ACC112 (cell line): Measurements from ENCODE around the gene DAB1.

Experiments used
- H2AFZ ChIP-seq: fragments of 200-600 bp; sonication (generic); one replicate; pipeline ENCODE4 v1.6.0; 2017; ENCODE audit warnings: antibody characterized with exemption, low read length; ENCODE audit not compliant: unreplicated experiment
- H3K27ac ChIP-seq: fragments of 200-600 bp; sonication (generic); 2 replicates; pipeline ENCODE4 v1.5.1; 2014; ENCODE audit warnings: low read depth, mild to moderate bottlenecking, antibody characterized with exemption, low read length, moderate library complexity
- H3K27me3 ChIP-seq: fragments of 200-600 bp; sonication (generic); 2 replicates; pipeline ENCODE4 v1.6.1; 2014; ENCODE audit warnings: mild to moderate bottlenecking, antibody characterized with exemption, low read length, moderate library complexity, mixed read lengths; ENCODE audit not compliant: insufficient read depth
- H3K36me3 ChIP-seq: fragments of 200-600 bp; sonication (generic); 2 replicates; pipeline ENCODE4 v1.6.1; 2016; ENCODE audit warnings: mild to moderate bottlenecking, antibody characterized with exemption, low read length, moderate library complexity, mixed read lengths; ENCODE audit not compliant: insufficient read depth
- H3K4me1 ChIP-seq: fragments of 200-600 bp; sonication (generic); one replicate; pipeline ENCODE4 v1.6.1; 2016; ENCODE audit warnings: low read length, mixed read lengths; ENCODE audit not compliant: insufficient read depth, unreplicated experiment, control insufficient read depth
- H3K4me3 ChIP-seq: fragments of 200-600 bp; sonication (generic); 2 replicates; pipeline ENCODE4 v1.5.1; 2014; ENCODE audit warnings: mild to moderate bottlenecking, low read depth, low read length
- H3K79me2 ChIP-seq: fragments of 200-600 bp; sonication (generic); one replicate; pipeline ENCODE4 v1.6.0; 2016; ENCODE audit warnings: low read length; ENCODE audit not compliant: control insufficient read depth, unreplicated experiment, insufficient read depth

DAB1 gene

DNA sequence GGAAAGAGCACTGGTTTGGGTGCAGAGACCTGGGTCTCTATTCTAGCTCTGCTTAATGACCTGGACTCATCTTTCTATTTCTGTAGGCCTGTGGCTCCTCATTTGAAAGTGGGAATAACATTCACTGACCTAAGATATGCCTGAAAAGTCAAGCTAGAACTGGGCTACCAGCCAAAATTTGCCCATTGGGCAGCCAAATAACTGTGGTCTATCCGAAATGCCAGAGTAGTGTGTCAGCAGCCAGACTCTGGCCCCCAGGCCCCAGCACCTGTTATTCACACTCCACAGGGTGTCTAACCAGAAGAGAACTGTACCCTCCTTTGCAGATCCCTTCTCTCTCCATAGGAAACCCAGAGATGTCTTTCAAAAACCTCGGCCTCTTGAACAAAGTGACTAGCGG is 12.6 kb downstream of the DAB1 start:
- H3K4me1 ChIP-seq, result no peaks in the 10 kb centered on the region
- no peak overlapping the region for H3K27ac ChIP-seq
- no peaks in the 10 kb centered on the region for H3K36me3 ChIP-seq
- no peak overlapping the region for H2AFZ ChIP-seq
- no peak overlapping the region for H3K4me3 ChIP-seq
- H3K79me2 ChIP-seq, result no peaks in the 10 kb centered on the region
- H3K27me3 ChIP-seq, result peaks cover 16% of the 10 kb centered on the region; the same call in 1 of the 2 replicates

DNA sequence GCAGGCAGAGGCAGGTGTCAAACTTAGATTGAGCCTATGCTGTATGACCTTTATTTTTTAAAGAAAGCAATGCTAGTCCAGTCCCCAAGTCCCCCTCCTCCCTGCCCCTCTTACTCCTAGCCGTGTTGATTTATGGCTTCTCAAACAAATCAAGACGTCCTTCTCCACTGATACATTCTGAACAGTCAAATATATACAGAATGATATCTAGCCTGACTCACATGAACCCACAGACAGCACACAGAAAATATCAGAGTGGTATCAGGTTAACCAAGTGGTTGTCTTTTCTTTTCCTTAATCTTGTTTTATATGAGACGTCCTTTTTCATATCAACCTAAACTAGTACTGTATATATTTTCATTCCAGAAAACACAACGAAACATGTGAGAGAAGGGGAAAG is 13.4 kb downstream of the DAB1 start:
- no peaks in the 10 kb centered on the region for H3K36me3 ChIP-seq
- no peaks in the 10 kb centered on the region for H3K79me2 ChIP-seq
- H3K4me1 ChIP-seq, result no peaks in the 10 kb centered on the region
- no peak overlapping the region for H3K27ac ChIP-seq
- peaks cover 9% of the 10 kb centered on the region; the same call in 1 of the 2 replicates for H3K27me3 ChIP-seq
- H3K4me3 ChIP-seq, result no peak overlapping the region
- no peak overlapping the region for H2AFZ ChIP-seq

DNA sequence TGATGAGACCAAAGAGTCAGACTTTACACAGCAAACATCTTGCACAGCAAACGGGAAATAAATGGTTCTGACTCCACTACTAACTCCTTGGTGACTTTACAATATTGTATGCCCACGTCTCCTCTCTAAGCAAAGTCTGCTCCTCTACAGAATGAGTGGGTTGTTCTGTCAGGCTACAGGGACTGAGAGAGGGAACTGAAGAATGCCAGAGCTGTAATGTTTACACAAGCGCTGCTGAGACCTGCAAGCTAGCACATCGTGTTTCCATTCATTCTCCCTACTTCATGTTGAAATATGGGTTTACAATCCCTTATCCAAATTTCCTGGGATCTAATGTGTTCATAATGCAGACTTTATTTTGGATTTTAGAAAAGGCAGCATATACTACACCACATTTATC is 15.9 kb downstream of the DAB1 start:
- Histone ChIP-seq H3K79me2 (no peaks in the 10 kb centered on the region), H3K4me3 (no peak overlapping the region), H3K27ac (no peak overlapping the region), H3K4me1 (no peaks in the 10 kb centered on the region), H2AFZ (no peak overlapping the region), H3K27me3 (0 out of 2 replicates have a peak, but pooled peaks cover 4% of the 10 kb centered on the region), H3K36me3 (no peaks in the 10 kb centered on the region)

DNA sequence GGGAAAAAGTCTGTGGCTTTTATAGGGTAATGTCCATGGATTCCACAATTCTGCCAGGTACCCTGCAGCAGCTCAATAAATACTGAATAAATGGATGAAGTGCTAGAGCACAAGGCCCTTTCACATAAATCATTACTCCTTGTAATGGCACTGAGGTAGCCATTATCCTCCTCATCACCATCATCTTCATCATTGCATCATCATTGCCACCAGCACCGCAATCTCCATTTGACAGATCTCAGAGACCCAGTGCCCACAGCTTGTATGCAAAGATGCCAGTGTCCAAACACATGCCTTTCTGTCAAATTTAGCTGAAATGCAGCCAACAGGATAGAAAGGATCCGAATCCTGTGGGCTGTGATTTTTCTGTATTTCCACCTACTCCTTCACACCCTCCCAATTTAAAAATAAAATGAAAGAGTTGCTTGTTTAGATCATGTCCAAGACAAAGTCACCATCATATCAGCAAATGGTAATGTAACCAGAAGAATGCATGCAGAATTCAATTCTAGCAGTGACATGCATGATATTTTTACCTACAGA is 17.4 kb downstream of the DAB1 start:
- Histone ChIP-seq H3K79me2 (no peaks in the 10 kb centered on the region), H2AFZ (no peak overlapping the region), H3K36me3 (no peaks in the 10 kb centered on the region), H3K27ac (no peak overlapping the region), H3K4me3 (no peak overlapping the region), H3K4me1 (no peaks in the 10 kb centered on the region), H3K27me3 (0 out of 2 replicates have a peak, but pooled peaks cover 4% of the 10 kb centered on the region)

DNA sequence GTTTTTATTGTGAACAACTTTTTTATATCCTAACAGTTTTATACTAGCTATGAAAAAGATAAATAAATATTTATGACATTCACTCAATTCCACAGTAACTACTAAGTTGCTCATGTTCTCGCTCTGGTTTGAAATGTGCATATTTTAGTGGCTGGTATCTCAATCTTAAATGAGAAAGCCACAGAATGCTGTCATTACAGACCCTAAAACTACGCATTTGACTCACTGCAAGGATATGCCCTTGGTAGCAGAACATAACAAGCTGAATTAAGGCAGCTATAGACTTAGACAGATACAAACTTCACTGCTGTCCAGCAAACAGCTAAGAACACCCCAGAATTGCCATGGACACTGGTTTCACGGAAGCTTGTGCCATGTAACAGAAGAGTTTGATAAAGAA is 19.0 kb downstream of the DAB1 start:
- Histone ChIP-seq H3K27ac (no peak overlapping the region), H3K36me3 (no peaks in the 10 kb centered on the region), H3K4me1 (no peaks in the 10 kb centered on the region), H3K4me3 (no peak overlapping the region), H2AFZ (no peak overlapping the region), H3K79me2 (no peaks in the 10 kb centered on the region), H3K27me3 (0 out of 2 replicates have a peak, but pooled peaks cover 4% of the 10 kb centered on the region)

DNA sequence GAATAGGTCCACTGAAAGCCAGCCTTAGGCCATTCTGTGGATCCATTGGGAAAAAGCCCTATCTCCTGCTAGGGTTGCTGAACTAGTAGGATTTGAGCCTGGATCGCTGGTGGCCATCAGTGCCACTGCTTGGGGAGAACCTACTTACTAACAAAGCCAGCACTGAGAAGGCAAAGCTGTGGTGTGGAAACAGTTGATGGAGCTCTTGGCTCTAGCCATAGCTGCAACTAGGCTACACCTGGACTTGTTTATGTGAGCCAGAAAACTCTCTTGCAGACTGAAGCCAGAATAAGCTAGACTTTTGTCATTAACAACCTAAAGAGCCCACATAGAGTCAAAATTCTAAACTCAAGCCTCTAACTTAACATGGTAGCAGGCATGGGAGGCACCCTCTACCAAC is 20.7 kb downstream of the DAB1 start:
- no peak overlapping the region for H3K4me3 ChIP-seq
- H2AFZ ChIP-seq, result no peak overlapping the region
- no peaks in the 10 kb centered on the region for H3K79me2 ChIP-seq
- H3K27ac ChIP-seq, result no peak overlapping the region
- no peaks in the 10 kb centered on the region for H3K4me1 ChIP-seq
- H3K27me3 ChIP-seq, result 0 out of 2 replicates have a peak, but pooled peaks cover 4% of the 10 kb centered on the region
- H3K36me3 ChIP-seq, result no peaks in the 10 kb centered on the region

DNA sequence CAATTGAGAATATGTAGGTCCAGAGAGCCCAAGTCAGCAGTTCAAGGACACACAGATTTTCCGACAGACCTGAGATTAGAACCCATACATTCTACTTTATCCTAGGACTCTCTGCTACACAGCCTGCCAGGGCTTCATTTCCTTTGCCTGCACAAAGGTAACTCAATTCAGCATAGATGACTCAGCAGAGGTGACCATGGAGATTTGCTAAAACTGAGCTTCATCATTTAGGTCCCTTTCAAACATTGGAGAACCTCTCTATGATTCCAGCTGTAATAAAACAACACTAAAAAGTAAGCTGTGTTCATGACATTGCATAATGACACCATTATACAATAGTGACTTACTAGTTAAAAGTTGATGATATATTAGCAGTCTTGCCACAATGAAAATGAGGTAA is 22.2 kb downstream of the DAB1 start:
- H3K79me2 ChIP-seq, result no peaks in the 10 kb centered on the region
- no peaks in the 10 kb centered on the region for H3K36me3 ChIP-seq
- H2AFZ ChIP-seq, result no peak overlapping the region
- no peaks in the 10 kb centered on the region for H3K27me3 ChIP-seq
- no peak overlapping the region for H3K4me3 ChIP-seq
- no peak overlapping the region for H3K27ac ChIP-seq
- no peaks in the 10 kb centered on the region for H3K4me1 ChIP-seq

DNA sequence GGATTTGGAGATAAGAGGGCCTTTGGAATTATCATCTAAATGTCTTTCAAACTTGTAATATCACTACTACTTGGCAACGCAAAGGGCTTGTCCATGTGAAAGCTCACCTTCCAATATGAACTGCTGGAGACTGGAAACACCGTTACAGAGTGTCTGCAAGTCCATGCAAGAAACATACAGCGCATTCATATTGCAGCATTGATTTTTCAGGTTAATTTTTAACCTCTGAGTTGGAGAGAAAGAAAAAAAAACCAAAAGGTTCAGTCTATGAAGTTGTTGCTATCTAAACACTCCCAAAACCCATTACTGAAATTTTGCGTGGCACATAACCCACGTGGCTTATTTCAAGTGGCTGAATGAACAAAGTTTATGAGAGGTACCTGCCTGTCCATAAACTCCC is 23.8 kb downstream of the DAB1 start:
- H3K4me3 ChIP-seq, result no peak overlapping the region

DNA sequence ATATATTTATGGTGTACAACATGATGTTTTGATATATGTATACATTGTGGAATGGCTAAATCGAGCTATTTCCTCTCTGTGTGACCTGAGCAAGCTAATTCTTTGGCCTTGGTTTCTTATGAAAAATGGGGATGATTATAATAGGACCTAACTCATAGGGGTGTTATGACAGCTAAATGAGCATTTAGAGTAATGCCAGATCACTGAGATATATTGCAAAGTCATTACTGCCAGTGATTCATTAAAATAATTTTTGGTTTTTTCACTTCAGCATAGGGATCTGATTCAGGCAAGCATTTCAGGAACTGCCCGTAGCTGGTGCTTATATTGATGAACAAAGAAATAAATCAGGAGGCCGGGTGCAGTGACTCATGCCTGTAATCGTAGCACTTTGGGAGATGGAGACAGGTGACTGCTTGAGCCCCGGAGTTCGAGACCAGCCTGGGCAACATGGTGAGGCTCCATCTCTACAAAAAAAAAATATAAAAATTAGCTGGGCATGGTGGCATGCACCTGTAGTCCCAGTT is 30.7 kb downstream of the DAB1 start:
- Histone ChIP-seq H3K27me3 (0 out of 2 replicates have a peak, but pooled peaks cover 3% of the 10 kb centered on the region), H3K79me2 (no peaks in the 10 kb centered on the region), H3K27ac (no peak overlapping the region), H3K36me3 (no peaks in the 10 kb centered on the region), H3K4me1 (no peaks in the 10 kb centered on the region), H2AFZ (no peak overlapping the region), H3K4me3 (no peak overlapping the region)

More for the DNA sequence above, 23.8 kb downstream of the DAB1 start:
- no peak overlapping the region for H2AFZ ChIP-seq
- no peaks in the 10 kb centered on the region for H3K27me3 ChIP-seq
- H3K36me3 ChIP-seq, result no peaks in the 10 kb centered on the region
- no peak overlapping the region for H3K27ac ChIP-seq
- no peaks in the 10 kb centered on the region for H3K4me1 ChIP-seq
- H3K79me2 ChIP-seq, result no peaks in the 10 kb centered on the region

DNA sequence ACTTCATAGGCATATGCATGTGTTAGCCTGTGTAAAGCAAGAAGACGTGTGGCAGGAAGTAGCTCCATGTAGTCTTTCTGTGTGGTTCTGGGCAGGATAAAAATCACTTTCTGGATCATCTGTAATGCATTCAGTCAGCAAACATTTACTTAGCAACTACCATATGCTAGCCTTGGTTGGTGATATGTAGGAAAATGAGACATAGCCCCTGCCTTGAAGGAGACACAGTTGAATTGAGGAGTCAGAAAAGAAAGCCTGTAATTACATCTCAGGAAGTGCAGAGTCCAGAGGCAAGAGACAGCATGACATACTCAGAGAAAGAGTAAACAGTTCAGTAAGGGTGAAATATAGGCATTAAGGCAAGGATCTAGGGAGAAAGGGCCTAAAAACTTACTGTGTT is 38.5 kb downstream of the DAB1 start:
- H3K27ac ChIP-seq, result no peak overlapping the region
- H3K4me1 ChIP-seq, result no peaks in the 10 kb centered on the region
- no peak overlapping the region for H3K4me3 ChIP-seq
- no peak overlapping the region for H2AFZ ChIP-seq
- H3K79me2 ChIP-seq, result no peaks in the 10 kb centered on the region
- H3K36me3 ChIP-seq, result no peaks in the 10 kb centered on the region
- no peaks in the 10 kb centered on the region for H3K27me3 ChIP-seq

DNA sequence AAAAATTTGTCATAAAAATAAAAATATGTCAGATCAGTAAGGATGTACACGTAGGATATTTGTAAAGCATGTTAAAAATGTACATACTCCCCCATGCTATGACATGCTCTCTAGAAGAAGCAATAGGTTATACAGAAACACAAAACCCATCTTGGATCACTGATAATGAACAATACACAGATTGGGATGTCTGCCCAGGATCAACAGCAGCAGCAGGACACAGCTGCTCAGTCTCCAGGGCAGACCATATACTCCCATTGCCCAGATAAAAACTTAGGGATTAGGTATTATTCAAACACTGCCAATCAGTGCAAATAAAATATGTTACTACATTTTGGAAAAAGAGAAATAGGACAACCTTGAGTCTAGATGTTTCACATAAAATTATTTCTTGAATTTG is 39.0 kb downstream of the DAB1 start:
- H3K36me3 ChIP-seq, result no peaks in the 10 kb centered on the region
- H3K27me3 ChIP-seq, result no peaks in the 10 kb centered on the region
- no peaks in the 10 kb centered on the region for H3K79me2 ChIP-seq
- H3K4me1 ChIP-seq, result no peaks in the 10 kb centered on the region
- no peak overlapping the region for H2AFZ ChIP-seq
- H3K4me3 ChIP-seq, result no peak overlapping the region
- no peak overlapping the region for H3K27ac ChIP-seq
